Uterus (tissue), 4 donors: Measurements from ENCODE around the gene NEK10. TPM values are rescaled to one million over a fixed set of nuclear protein-coding genes. Genes with fewer than 3 reads are reported as not detected.
"Not testable (repeated sequence)": the region's sequence is repeated elsewhere in the genome, so short reads cannot be mapped to it uniquely, and the experiment has no call there.

Experiments used
- DNase-seq, 2 donors: peaks; one replicate each; pipeline ENCODE4 v3.0.0-alpha.2; 2019 to 2020
- H3K27ac ChIP-seq, 2 donors: fragments of 200-600 bp; sonication (generic); 1 replicate in 1 of 2; 2 replicates in 1 of 2; pipeline ENCODE4 v1.5.1; 2016 to 2018
- H3K27me3 ChIP-seq, 2 donors: fragments of 200-600 bp; sonication (generic); one replicate each; pipeline ENCODE4 v1.5.1; 2018 to 2019; ENCODE audit warnings: control low read depth in 1 of 2
- H3K36me3 ChIP-seq, 2 donors: fragments of 200-600 bp; sonication (generic); one replicate each; pipeline ENCODE4 v1.5.1; 2019; ENCODE audit warnings: control low read depth in 1 of 2
- H3K4me1 ChIP-seq, 2 donors: fragments of 200-600 bp; sonication (generic); one replicate each; pipeline ENCODE4 v1.5.1; 2018 to 2019; ENCODE audit warnings: control low read depth in 1 of 2
- H3K4me3 ChIP-seq, 2 donors: fragments of 200-600 bp; sonication (generic); 1 replicate in 1 of 2; 2 replicates in 1 of 2; pipeline ENCODE4 v1.5.1; 2018 to 2019; ENCODE audit warnings: mild to moderate bottlenecking in 1 of 2
- H3K9me3 ChIP-seq, 2 donors: fragments of 200-600 bp; sonication (generic); one replicate each; pipeline ENCODE4 v1.5.1; 2019; ENCODE audit warnings: control low read depth in 1 of 2
- POLR2A ChIP-seq, 2 donors: fragments of 450-650 bp; IDR thresholded peaks; one replicate each; pipeline ENCODE4 v1.6.1; 2016; ENCODE audit warnings: antibody characterized with exemption in 2 of 2, mild to moderate bottlenecking in 1 of 2, moderate library complexity in 1 of 2
- intact Hi-C: fragments of 100-400 bp; cut with DNase I; formaldehyde crosslinking; loops from one replicate; pipeline ENCODE4 v1.15.1; 2023; ENCODE audit warnings: low total_unique reads
- total RNA-seq, 4 donors: library from RNA; depleted of rRNA in 3 of 4; stranded (reverse); fragments of >200 nt in 3 of 4; gene quantifications; one replicate each; pipeline versions ENCODE4 v1.1.0 to v1.2.4, GENCODE V29; 2014 to 2023
- TF ChIP-seq, protein P1 (sequence below), 4 experiments: fragments of 200-600 bp in 2 of 4; fragments of 450-650 bp in 2 of 4; sonication (generic) in 2 of 4; IDR thresholded peaks; one replicate each; pipeline ENCODE4 v1.5.1; 2016 to 2019; ENCODE audit warnings: antibody characterized with exemption in 4 of 4, mild to moderate bottlenecking in 2 of 4, moderate library complexity in 1 of 4
- donor health status: DM: yes; HTN: yes; CAD: no.

The NEK10 gene
- total RNA-seq, 4 donors from 2014 or later = under 0.01 to 8.3 (median 0.83) TPM

DNA sequence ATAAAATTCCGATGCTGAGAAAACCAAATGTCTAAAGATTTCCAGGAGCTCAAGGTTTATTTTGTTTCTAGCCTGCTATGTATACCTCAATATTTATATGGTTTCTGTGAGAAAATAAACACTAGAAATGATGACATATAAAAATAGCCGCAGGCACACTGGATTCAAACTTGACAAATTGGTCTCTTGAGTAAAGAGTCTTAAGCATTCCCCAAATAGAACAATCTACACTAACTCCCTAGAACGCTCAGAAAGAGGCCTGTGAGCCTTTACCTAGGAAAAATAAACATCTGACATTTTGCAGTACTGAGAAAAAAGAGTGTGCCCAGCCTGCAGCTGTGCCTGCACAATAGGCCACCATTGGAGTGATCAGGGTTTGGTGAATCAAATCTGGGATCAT is 75.2 kb downstream of the NEK10 start:
- intact Hi-C loops = no loop called here
- H3K9me3 ChIP-seq = no peaks in the 10 kb centered on the region
- no peak for DNase-seq
- TF ChIP-seq, protein P1, sequence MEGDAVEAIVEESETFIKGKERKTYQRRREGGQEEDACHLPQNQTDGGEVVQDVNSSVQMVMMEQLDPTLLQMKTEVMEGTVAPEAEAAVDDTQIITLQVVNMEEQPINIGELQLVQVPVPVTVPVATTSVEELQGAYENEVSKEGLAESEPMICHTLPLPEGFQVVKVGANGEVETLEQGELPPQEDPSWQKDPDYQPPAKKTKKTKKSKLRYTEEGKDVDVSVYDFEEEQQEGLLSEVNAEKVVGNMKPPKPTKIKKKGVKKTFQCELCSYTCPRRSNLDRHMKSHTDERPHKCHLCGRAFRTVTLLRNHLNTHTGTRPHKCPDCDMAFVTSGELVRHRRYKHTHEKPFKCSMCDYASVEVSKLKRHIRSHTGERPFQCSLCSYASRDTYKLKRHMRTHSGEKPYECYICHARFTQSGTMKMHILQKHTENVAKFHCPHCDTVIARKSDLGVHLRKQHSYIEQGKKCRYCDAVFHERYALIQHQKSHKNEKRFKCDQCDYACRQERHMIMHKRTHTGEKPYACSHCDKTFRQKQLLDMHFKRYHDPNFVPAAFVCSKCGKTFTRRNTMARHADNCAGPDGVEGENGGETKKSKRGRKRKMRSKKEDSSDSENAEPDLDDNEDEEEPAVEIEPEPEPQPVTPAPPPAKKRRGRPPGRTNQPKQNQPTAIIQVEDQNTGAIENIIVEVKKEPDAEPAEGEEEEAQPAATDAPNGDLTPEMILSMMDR (IDR thresholded peaks at IDR 0.05) = no peak
- TF ChIP-seq POLR2A (IDR thresholded peaks at IDR 0.05) = no peak
- H3K4me3 ChIP-seq = no peak overlapping the region
- H3K4me1 ChIP-seq = no peaks in the 10 kb centered on the region
- no peaks in the 10 kb centered on the region for H3K36me3 ChIP-seq
- H3K27me3 ChIP-seq = no peaks in the 10 kb centered on the region
- H3K27ac ChIP-seq = no peak overlapping the region

DNA sequence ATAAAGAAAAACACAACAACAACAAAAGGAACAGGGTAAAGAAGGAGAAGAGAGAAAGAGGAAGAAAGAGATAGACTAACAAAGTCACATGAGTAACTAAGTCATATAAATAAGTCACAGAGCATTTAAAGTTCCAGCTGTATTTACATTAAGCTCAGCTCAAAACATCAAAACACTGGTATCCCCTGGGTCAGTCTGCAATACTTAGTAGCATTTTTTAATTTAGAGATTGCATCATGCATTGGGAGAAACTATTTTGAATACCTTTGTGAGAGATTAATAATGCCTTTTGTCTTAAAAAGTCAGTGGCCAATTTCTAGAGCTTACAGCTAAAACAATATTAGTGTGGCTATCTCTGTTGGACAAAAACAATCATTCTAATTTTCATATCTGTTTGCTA is 78.4 kb downstream of the NEK10 start:
- no peaks in the 10 kb centered on the region for H3K4me1 ChIP-seq
- intact Hi-C loops = no loop called here
- no peaks in the 10 kb centered on the region for H3K9me3 ChIP-seq
- no peak for TF ChIP-seq POLR2A (IDR thresholded peaks at IDR 0.05)
- TF ChIP-seq, protein P1 (IDR thresholded peaks at IDR 0.05) = no peak
- DNase-seq = no peak
- H3K27ac ChIP-seq = no peak overlapping the region
- no peaks in the 10 kb centered on the region for H3K27me3 ChIP-seq
- H3K4me3 ChIP-seq = no peak overlapping the region
- no peaks in the 10 kb centered on the region for H3K36me3 ChIP-seq

DNA sequence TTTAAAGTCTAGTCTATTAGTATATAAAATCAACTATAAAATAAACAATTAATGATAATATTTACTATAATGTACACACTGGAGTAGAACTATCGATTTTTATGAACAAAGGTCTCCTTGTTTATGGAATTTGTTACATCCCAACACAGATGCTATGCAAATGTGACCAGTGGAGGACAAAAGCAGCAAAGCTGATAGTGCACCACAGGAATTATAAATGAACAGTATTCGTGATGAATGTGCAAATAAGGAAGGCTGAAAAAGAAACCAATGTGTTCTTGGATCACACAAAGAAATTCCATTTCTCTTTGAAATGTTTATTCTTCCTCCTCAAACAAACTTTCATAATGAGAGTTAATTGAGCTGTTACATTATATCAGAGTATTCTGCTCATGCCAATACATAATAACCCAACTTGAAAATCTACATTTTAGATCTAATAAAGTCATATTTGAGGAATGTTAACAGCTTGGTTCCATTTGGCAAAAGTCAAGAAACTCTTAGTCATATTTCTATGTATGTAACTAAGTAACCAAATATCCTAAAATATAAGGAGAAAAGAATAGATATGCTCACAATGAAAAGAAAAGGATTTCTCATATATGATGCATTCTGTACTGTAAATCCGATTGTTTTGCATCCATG is 79.3 kb downstream of the NEK10 start:
- Histone ChIP-seq H3K27ac (no peak overlapping the region), H3K4me3 (no peak overlapping the region), H3K36me3 (no peaks in the 10 kb centered on the region), H3K27me3 (no peaks in the 10 kb centered on the region), H3K9me3 (no peaks in the 10 kb centered on the region), H3K4me1 (no peaks in the 10 kb centered on the region)
- no peak for DNase-seq
- TF ChIP-seq POLR2A (IDR thresholded peaks at IDR 0.05) = no peak
- TF ChIP-seq, protein P1 (IDR thresholded peaks at IDR 0.05) = no peak
- intact Hi-C loops = no loop called here

DNA sequence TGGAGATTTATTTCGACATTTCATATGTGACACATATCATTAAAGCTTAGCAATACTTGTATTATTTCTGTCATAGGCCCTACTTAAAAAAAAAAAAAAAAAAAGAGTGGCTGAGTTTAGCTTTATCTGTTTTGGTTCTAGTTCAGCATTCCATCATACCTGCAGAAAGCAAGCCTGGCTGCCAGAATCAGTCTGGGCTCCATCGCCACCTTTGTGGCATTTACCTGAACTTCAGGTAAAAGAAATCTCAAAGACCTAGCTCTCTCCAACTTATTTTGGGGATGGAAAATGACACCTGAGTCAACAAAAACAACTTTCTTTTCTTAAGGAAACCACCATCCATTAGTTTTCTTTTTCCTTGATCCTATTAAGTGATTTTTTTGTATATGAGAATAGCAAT is 82.1 kb downstream of the NEK10 start:
- Histone ChIP-seq H3K27me3 (no peaks in the 10 kb centered on the region), H3K9me3 (no peaks in the 10 kb centered on the region), H3K4me1 (no peaks in the 10 kb centered on the region), H3K4me3 (no peak overlapping the region), H3K36me3 (no peaks in the 10 kb centered on the region), H3K27ac (no peak overlapping the region)
- intact Hi-C loops = no loop called here
- TF ChIP-seq, protein P1 (IDR thresholded peaks at IDR 0.05) = no peak
- no peak for TF ChIP-seq POLR2A (IDR thresholded peaks at IDR 0.05)
- DNase-seq = no peak

DNA sequence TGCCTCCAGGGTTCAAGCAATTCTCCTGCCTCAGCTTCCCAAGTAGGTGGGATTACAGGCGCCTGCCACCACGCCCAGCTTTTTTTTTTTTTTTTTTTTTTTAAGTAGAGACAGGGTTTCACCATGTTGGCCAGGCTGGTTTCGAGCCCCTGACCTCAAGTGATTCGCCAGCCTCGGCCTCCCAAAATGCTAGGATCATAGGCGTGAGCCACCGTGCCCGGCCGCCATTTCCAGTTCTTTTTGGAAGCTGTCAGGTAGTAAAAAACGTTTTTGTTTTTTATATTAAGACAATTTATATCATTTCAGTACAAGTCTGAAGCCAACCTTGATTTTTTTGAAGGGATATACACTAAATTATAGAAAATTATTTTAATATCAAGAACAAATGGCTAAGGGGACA is 82.7 kb downstream of the NEK10 start:
- H3K36me3 ChIP-seq, H3K9me3 ChIP-seq, H3K4me1 ChIP-seq, H3K27ac ChIP-seq, DNase-seq, H3K4me3 ChIP-seq, H3K27me3 ChIP-seq, intact Hi-C loops: not testable (repeated sequence)

DNA sequence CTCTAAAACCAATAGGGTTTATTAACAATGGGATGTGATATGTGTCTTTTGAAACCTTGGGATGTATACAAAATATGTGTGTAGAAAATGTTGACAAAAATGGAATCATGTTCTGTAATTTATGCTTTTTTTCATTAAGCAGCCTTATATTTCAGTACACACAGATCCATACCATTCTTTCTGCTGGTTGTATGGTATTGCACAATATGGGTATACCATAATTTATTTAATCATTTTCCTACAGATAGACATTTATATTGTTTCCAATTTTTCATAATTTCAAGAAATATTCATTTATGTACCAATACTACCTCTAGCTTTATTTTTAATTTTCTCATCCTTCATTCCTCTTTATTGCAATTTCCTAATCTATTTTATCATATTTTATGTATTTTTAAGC is 83.5 kb downstream of the NEK10 start:
- intact Hi-C loops = no loop called here
- Histone ChIP-seq H3K4me1 (no peaks in the 10 kb centered on the region), H3K36me3 (no peaks in the 10 kb centered on the region), H3K27ac (no peak overlapping the region), H3K27me3 (no peaks in the 10 kb centered on the region), H3K9me3 (no peaks in the 10 kb centered on the region), H3K4me3 (no peak overlapping the region)
- TF ChIP-seq POLR2A (IDR thresholded peaks at IDR 0.05) = no peak
- TF ChIP-seq, protein P1 (IDR thresholded peaks at IDR 0.05) = no peak
- DNase-seq = no peak
